Uterus (tissue), 4 donors: ENCODE measurements around the gene FRMPD2. TPM values are rescaled to one million over a fixed set of nuclear protein-coding genes. Genes with fewer than 3 reads are reported as not detected.

Experiments used
- DNase-seq, 2 donors: peaks; one replicate each; pipeline ENCODE4 v3.0.0-alpha.2; 2019 to 2020
- H3K27ac ChIP-seq, 2 donors: fragments of 200-600 bp; sonication (generic); 1 replicate in 1 of 2; 2 replicates in 1 of 2; pipeline ENCODE4 v1.5.1; 2016 to 2018
- H3K27me3 ChIP-seq, 2 donors: fragments of 200-600 bp; sonication (generic); one replicate each; pipeline ENCODE4 v1.5.1; 2018 to 2019; ENCODE audit warnings: control low read depth in 1 of 2
- H3K36me3 ChIP-seq, 2 donors: fragments of 200-600 bp; sonication (generic); one replicate each; pipeline ENCODE4 v1.5.1; 2019; ENCODE audit warnings: control low read depth in 1 of 2
- H3K4me1 ChIP-seq, 2 donors: fragments of 200-600 bp; sonication (generic); one replicate each; pipeline ENCODE4 v1.5.1; 2018 to 2019; ENCODE audit warnings: control low read depth in 1 of 2
- H3K4me3 ChIP-seq, 2 donors: fragments of 200-600 bp; sonication (generic); 1 replicate in 1 of 2; 2 replicates in 1 of 2; pipeline ENCODE4 v1.5.1; 2018 to 2019; ENCODE audit warnings: mild to moderate bottlenecking in 1 of 2
- H3K9me3 ChIP-seq, 2 donors: fragments of 200-600 bp; sonication (generic); one replicate each; pipeline ENCODE4 v1.5.1; 2019; ENCODE audit warnings: control low read depth in 1 of 2
- CTCF ChIP-seq, 4 experiments: fragments of 200-600 bp in 2 of 4; fragments of 450-650 bp in 2 of 4; sonication (generic) in 2 of 4; IDR thresholded peaks; one replicate each; pipeline ENCODE4 v1.5.1; 2016 to 2019; ENCODE audit warnings: antibody characterized with exemption in 4 of 4, mild to moderate bottlenecking in 2 of 4, moderate library complexity in 1 of 4
- POLR2A ChIP-seq, 2 donors: fragments of 450-650 bp; IDR thresholded peaks; one replicate each; pipeline ENCODE4 v1.6.1; 2016; ENCODE audit warnings: antibody characterized with exemption in 2 of 2, mild to moderate bottlenecking in 1 of 2, moderate library complexity in 1 of 2
- intact Hi-C: fragments of 100-400 bp; cut with DNase I; formaldehyde crosslinking; loops from one replicate; pipeline ENCODE4 v1.15.1; 2023; ENCODE audit warnings: low total_unique reads
- total RNA-seq, 4 donors: library from RNA; depleted of rRNA in 3 of 4; stranded (reverse); fragments of >200 nt in 3 of 4; gene quantifications; one replicate each; pipeline versions ENCODE4 v1.1.0 to v1.2.4, GENCODE V29; 2014 to 2023
- donor health status: DM: yes; HTN: yes; CAD: no.

The FRMPD2 gene
- total RNA-seq, 4 donors from 2014 or later: 0.21 to 2.5 (median 0.26) TPM; not detected in 1

DNA sequence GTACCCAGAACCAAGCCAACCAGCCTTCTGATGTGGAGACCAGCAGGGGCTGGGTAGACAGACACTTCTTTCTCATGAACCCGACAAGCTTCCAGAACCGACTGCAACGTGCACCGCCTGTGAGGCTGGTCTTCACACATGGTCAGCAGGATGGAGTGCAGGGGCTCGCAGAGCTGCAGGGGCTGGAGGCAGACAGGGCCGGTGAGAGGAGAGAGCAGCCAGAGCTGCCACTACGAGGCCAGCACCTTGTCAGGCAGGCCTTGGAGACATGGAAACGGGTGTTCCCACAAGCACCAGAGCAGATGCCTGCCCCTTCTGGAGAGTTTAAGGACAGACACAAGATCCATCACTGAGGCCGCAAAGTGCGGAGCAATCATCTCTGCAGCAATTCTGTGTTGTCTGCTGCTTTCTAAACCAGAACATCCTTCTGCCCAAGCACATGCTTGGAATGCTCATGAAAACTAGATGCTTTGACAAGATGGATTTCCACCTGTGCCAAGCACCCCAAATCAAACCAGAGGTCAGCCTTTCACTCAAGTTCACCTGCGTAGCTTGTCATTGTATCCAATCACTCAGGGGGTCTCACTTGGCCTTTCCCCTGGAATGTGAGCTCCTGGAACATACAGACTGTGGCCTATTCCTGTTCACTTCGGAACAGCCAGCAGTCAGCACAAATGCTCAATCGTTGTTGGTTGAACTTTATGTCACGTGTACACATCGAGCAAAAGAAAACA, 32.2 kb downstream of the FRMPD2 start:
- H3K27ac ChIP-seq: no peak overlapping the region
- no peaks in the 10 kb centered on the region for H3K36me3 ChIP-seq
- H3K9me3 ChIP-seq: no peaks in the 10 kb centered on the region
- no peak overlapping the region for H3K4me3 ChIP-seq
- no peaks in the 10 kb centered on the region for H3K4me1 ChIP-seq
- TF ChIP-seq POLR2A (IDR thresholded peaks at IDR 0.05): no peak
- no peak for TF ChIP-seq CTCF (IDR thresholded peaks at IDR 0.05)
- no peaks in the 10 kb centered on the region for H3K27me3 ChIP-seq
- DNase-seq: no peak
- intact Hi-C loops: no loop called here

GRCh38 chr10:48241332-48241731, 33.2 kb downstream of the FRMPD2 start:
- H3K9me3 ChIP-seq: no peaks in the 10 kb centered on the region
- H3K27me3 ChIP-seq: no peaks in the 10 kb centered on the region
- no peak overlapping the region for H3K4me3 ChIP-seq
- no peaks in the 10 kb centered on the region for H3K36me3 ChIP-seq
- DNase-seq: no peak
- intact Hi-C loops: no loop called here
- TF ChIP-seq POLR2A (IDR thresholded peaks at IDR 0.05) (no peak), CTCF (IDR thresholded peaks at IDR 0.05) (no peak)
- no peaks in the 10 kb centered on the region for H3K4me1 ChIP-seq
- H3K27ac ChIP-seq: no peak overlapping the region

- intact Hi-C loops: no loop called here
- Histone ChIP-seq H3K27ac (no peak overlapping the region), H3K36me3 (no peaks in the 10 kb centered on the region), H3K9me3 (no peaks in the 10 kb centered on the region), H3K4me1 (no peaks in the 10 kb centered on the region), H3K27me3 (no peaks in the 10 kb centered on the region), H3K4me3 (no peak overlapping the region)
- no peak for TF ChIP-seq CTCF (IDR thresholded peaks at IDR 0.05)
- no peak for TF ChIP-seq POLR2A (IDR thresholded peaks at IDR 0.05)
- no peak for DNase-seq
Observed at GRCh38 chr10:48240196-48240595, 34.3 kb downstream of the FRMPD2 start.

DNA sequence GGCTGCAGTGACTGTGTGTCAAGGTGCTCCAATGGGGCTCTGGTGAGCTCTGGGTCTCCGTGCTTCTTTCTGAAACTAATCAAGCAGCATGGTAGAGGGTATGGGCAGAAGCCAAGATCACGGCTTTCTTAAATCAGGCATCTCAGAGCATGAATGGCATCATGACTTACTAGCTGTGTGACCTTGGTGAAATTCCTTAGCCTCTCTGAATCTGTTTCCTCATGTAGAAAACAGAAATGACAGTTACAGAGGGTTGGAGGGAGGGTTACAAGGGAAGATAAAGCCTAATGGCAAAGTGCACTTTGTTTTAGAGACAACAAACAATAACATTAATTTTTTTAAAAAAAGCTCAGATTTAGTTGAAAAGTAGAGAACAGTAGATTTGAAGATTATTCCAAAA, 34.9 kb downstream of the FRMPD2 start:
- intact Hi-C loops: no loop called here
- Histone ChIP-seq H3K27ac (no peak overlapping the region), H3K36me3 (no peaks in the 10 kb centered on the region), H3K27me3 (no peaks in the 10 kb centered on the region), H3K4me1 (no peaks in the 10 kb centered on the region), H3K4me3 (no peak overlapping the region), H3K9me3 (no peaks in the 10 kb centered on the region)
- no peak for DNase-seq
- no peak for TF ChIP-seq POLR2A (IDR thresholded peaks at IDR 0.05)
- no peak for TF ChIP-seq CTCF (IDR thresholded peaks at IDR 0.05)

- no peak overlapping the region for H3K27ac ChIP-seq
- H3K27me3 ChIP-seq: no peaks in the 10 kb centered on the region
- no peaks in the 10 kb centered on the region for H3K9me3 ChIP-seq
- TF ChIP-seq POLR2A (IDR thresholded peaks at IDR 0.05): no peak
- no peak for TF ChIP-seq CTCF (IDR thresholded peaks at IDR 0.05)
- intact Hi-C loops: no loop called here
- no peaks in the 10 kb centered on the region for H3K36me3 ChIP-seq
- H3K4me1 ChIP-seq: no peaks in the 10 kb centered on the region
- DNase-seq: no peak
- H3K4me3 ChIP-seq: no peak overlapping the region
Observed at GRCh38 chr10:48238826-48239520, 35.5 kb downstream of the FRMPD2 start.
